Right lobe of liver (tissue), 6 donors: ENCODE data around the gene SURF1. TPM values are rescaled to one million over a fixed set of nuclear protein-coding genes. Genes with fewer than 3 reads are reported as not detected.
A peak's percentile ranks its signal among the peaks of the same experiment; 100 is the strongest.

Experiments
- ATAC-seq, 4 donors: fragments of 200-7000 bp; cut with Tn5 transposase; one replicate each; pipeline ENCODE4 v1.9.1; 2020; ENCODE audit warnings: mild to moderate bottlenecking in 4 of 4, moderate library complexity in 4 of 4
- DNase-seq, 3 donors: peaks; one replicate each; pipeline ENCODE4 v3.0.0-alpha.2; 2020
- H3K27ac ChIP-seq, 3 donors: fragments of 200-600 bp; one replicate each; pipeline ENCODE4 v1.8.0; 2022
- H3K27me3 ChIP-seq, 2 donors: fragments of 200-600 bp; one replicate each; pipeline ENCODE4 v1.8.0; 2022
- H3K36me3 ChIP-seq, 4 donors: fragments of 200-600 bp; sonication (generic) in 1 of 4; one replicate each; pipeline versions ENCODE4 v1.5.1 to v1.8.0; 2017 to 2022; ENCODE audit warnings: control low read depth in 1 of 4
- H3K4me1 ChIP-seq, 4 donors: fragments of 200-600 bp; sonication (generic) in 1 of 4; one replicate each; pipeline versions ENCODE4 v1.5.1 to v1.8.0; 2017 to 2022; ENCODE audit warnings: control low read depth in 1 of 4
- H3K4me3 ChIP-seq, 3 donors: fragments of 200-600 bp; one replicate each; pipeline ENCODE4 v1.8.0; 2022
- H3K9me3 ChIP-seq, 4 donors: fragments of 200-600 bp; sonication (generic) in 1 of 4; one replicate each; pipeline versions ENCODE4 v1.5.1 to v1.8.0; 2017 to 2022; ENCODE audit warnings: control low read depth in 1 of 4
- POLR2A ChIP-seq: fragments of 450-650 bp; IDR thresholded peaks from one replicate; pipeline ENCODE4 v1.6.1; 2017; ENCODE audit warnings: antibody characterized with exemption, mild to moderate bottlenecking
- WGBS: methylation state at CpG from one replicate; pipeline ENCODE4 v1.1.6; 2018; ENCODE audit warnings: low coverage, low lambda C conversion rate; ENCODE audit not compliant: insufficient coverage; ENCODE audit errors: missing lambda C conversion rate; 5-methylcytosine and 5-hydroxymethylcytosine counted together
- intact Hi-C, 2 donors: fragments of 100-400 bp; cut with DNase I; formaldehyde crosslinking; loops; one replicate each; pipeline versions ENCODE4 v1.11.2 to v1.14.1; 2022
- total RNA-seq, 6 experiments: library from RNA; depleted of rRNA in 2 of 6; stranded (reverse); fragments of >200 nt in 2 of 6; fragmentation: NEBNext Ultra II Directional in 3 of 6; extraction: Animal tissue kit (Norgen Biotek cat#: 25700) in 3 of 6; gene quantifications; one replicate each; pipeline versions ENCODE4 v1.1.0 to v1.2.4, GENCODE V29; 2016 to 2023
- TF ChIP-seq, protein P1 (sequence below), 4 donors: fragments of 200-600 bp in 3 of 4; fragments of 450-650 bp in 1 of 4; IDR thresholded peaks; one replicate each; pipeline versions ENCODE4 v1.5.1 to v1.8.0; 2016 to 2022; ENCODE audit warnings: antibody characterized with exemption in 4 of 4, mild to moderate bottlenecking in 2 of 4
- donor health status: DM: no; HTN: yes; CAD: no.
- donor health status: DM: no; HTN: no; CAD: no.
- donor health status: DM: no; HTN: no; CAD: no.
- donor health status: DM: no; HTN: yes; CAD: no.
- donor health status: DM: no; HTN: yes; CAD: no.

SURF1 gene
- total RNA-seq, 6 experiments from 2014 or later: 37.4 to 68.8 (median 44.5) TPM

GRCh38 chr9:133375116-133375723 lies 18.9 kb upstream of the SURF1 start:
- DNase-seq: peak in 2 of 3 donors; percentile 74 to 81
- Histone ChIP-seq H3K27ac (peak overlapping the region; percentile 96 to 99 (median 98)), H3K36me3 (peaks cover 0 to 8% (median 2%) of the 10 kb centered on the region in 4 donors), H3K9me3 (no peaks in the 10 kb centered on the region), H3K27me3 (no peaks in the 10 kb centered on the region), H3K4me1 (peaks cover 0 to 47% (median 23%) of the 10 kb centered on the region in 4 donors), H3K4me3 (peak overlapping the region; percentile 98 to 99 (median 99))
- 0% methylated on average over 3 of the region's 39 CpGs for WGBS
- intact Hi-C loops: no loop called here
- peak; percentile 41 to 59 (median 52) for ATAC-seq
- peak; percentile 26 for TF ChIP-seq POLR2A
- TF ChIP-seq, protein P1, sequence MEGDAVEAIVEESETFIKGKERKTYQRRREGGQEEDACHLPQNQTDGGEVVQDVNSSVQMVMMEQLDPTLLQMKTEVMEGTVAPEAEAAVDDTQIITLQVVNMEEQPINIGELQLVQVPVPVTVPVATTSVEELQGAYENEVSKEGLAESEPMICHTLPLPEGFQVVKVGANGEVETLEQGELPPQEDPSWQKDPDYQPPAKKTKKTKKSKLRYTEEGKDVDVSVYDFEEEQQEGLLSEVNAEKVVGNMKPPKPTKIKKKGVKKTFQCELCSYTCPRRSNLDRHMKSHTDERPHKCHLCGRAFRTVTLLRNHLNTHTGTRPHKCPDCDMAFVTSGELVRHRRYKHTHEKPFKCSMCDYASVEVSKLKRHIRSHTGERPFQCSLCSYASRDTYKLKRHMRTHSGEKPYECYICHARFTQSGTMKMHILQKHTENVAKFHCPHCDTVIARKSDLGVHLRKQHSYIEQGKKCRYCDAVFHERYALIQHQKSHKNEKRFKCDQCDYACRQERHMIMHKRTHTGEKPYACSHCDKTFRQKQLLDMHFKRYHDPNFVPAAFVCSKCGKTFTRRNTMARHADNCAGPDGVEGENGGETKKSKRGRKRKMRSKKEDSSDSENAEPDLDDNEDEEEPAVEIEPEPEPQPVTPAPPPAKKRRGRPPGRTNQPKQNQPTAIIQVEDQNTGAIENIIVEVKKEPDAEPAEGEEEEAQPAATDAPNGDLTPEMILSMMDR (IDR thresholded peaks at IDR 0.05): no peak

GRCh38 chr9:133374612-133375115 lies 18.4 kb upstream of the SURF1 start:
- intact Hi-C loops: no loop called here
- no peak for TF ChIP-seq POLR2A
- TF ChIP-seq, protein P1 (IDR thresholded peaks at IDR 0.05): no peak
- DNase-seq (no peak), ATAC-seq (peak in 1 of 4 donors; percentile 8)
- 2% methylated on average over 12 of the region's 12 CpGs for WGBS
- no peaks in the 10 kb centered on the region for H3K27me3 ChIP-seq
- peak overlapping the region; percentile 96 to 99 (median 98) for H3K27ac ChIP-seq
- peak overlapping the region; percentile 98 to 99 (median 99) for H3K4me3 ChIP-seq
- peaks cover 0 to 12% (median 2%) of the 10 kb centered on the region in 4 donors for H3K36me3 ChIP-seq
- peaks cover 0 to 52% (median 25%) of the 10 kb centered on the region in 4 donors for H3K4me1 ChIP-seq
- H3K9me3 ChIP-seq: no peaks in the 10 kb centered on the region

- 10% methylated on average over 1 of the region's 7 CpGs for WGBS
- intact Hi-C loops: no loop called here
These were observed 15.9 kb upstream of the SURF1 start for GRCh38 chr9:133372144-133372543.

GRCh38 chr9:133371261-133371711 lies 15.0 kb upstream of the SURF1 start:
- peak overlapping the region in 2 of 3 donors; percentile 23 to 65 for H3K27ac ChIP-seq
- peaks cover 0 to 67% (median 36%) of the 10 kb centered on the region in 4 donors for H3K4me1 ChIP-seq
- no peak for TF ChIP-seq POLR2A
- TF ChIP-seq, protein P1 (IDR thresholded peaks at IDR 0.05): no peak
- no peak for DNase-seq
- 57% methylated on average over 6 of the region's 12 CpGs for WGBS
- intact Hi-C loops: no loop called here
- no peaks in the 10 kb centered on the region for H3K27me3 ChIP-seq
- H3K36me3 ChIP-seq: peaks cover 0 to 24% (median 12%) of the 10 kb centered on the region in 4 donors
- no peak overlapping the region for H3K4me3 ChIP-seq
- no peaks in the 10 kb centered on the region for H3K9me3 ChIP-seq
- ATAC-seq: no peak

More at GRCh38 chr9:133372144-133372543, 15.9 kb upstream of the SURF1 start:
- no peaks in the 10 kb centered on the region for H3K27me3 ChIP-seq
- ATAC-seq (peak in 1 of 4 donors; percentile 3), DNase-seq (peak in 2 of 3 donors; percentile 76 to 83)
- no peak overlapping the region for H3K4me3 ChIP-seq
- peaks cover 0 to 73% (median 36%) of the 10 kb centered on the region in 4 donors for H3K4me1 ChIP-seq
- no peaks in the 10 kb centered on the region for H3K9me3 ChIP-seq
- no peak for TF ChIP-seq POLR2A
- TF ChIP-seq, protein P1 (IDR thresholded peaks at IDR 0.05): no peak
- H3K36me3 ChIP-seq: peaks cover 0 to 15% (median 6%) of the 10 kb centered on the region in 4 donors
- peak overlapping the region in 1 of 3 donors; percentile 65 for H3K27ac ChIP-seq
